Measurements from ENCODE around the gene UTP15.
A peak's percentile ranks its signal among the peaks of the same experiment; 100 is the strongest.

UTP15 gene, protein sequence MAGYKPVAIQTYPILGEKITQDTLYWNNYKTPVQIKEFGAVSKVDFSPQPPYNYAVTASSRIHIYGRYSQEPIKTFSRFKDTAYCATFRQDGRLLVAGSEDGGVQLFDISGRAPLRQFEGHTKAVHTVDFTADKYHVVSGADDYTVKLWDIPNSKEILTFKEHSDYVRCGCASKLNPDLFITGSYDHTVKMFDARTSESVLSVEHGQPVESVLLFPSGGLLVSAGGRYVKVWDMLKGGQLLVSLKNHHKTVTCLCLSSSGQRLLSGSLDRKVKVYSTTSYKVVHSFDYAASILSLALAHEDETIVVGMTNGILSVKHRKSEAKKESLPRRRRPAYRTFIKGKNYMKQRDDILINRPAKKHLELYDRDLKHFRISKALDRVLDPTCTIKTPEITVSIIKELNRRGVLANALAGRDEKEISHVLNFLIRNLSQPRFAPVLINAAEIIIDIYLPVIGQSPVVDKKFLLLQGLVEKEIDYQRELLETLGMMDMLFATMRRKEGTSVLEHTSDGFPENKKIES

GRCh38 chr5:73565139-73565968, at the start of gene UTP15, which contains the start of gene ANKRA2:
Gene UTP15 (plus strand): TSS chr5:73565743. CDS start chr5:73567345, 1,602 bp downstream.
Gene ANKRA2 (minus strand): TSS chr5:73565639. CDS start chr5:73562881, 2,758 bp downstream.
- DNase-seq (ENCODE audit: low spot score) = peak; percentile 97

- peak; percentile 93 for DNase-seq (ENCODE audit: low spot score)
Measured at GRCh38 chr5:73519531-73520283, 45.8 kb upstream of the UTP15 start.

- DNase-seq (ENCODE audit: low spot score) = no peak
Measured at GRCh38 chr5:73522989-73523388, 42.6 kb upstream of the UTP15 start.

- no peak for DNase-seq (ENCODE audit: low spot score)
Measured at GRCh38 chr5:73523861-73524260, 41.7 kb upstream of the UTP15 start.

DNA sequence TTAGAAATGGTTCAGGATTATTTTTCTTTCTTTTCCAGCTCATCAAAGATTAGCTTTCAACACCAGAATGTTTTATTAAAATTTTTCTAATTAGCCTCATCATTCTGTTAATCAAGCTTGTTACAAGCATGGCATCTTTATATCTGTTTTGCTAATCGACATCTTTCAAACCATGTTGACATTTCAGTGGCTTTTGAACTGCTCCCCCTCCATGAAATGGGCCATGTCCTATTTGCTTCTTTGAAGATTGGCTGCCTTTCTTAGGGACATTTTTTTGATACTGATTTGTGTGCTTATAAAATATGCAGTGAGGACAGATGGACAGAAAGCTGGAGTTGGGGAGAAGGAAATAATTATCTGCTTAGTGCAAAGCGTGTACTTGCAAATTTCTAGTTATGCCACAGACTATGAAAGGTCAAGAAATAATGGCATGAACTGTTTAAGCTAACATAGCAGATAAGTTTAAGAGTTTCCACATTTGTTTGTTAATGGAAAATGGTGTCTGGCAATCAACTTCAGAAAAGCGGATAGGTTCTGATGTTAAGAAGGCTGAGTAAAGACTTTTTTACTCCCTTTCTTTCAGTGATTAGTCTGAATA, 39.8 kb upstream of the UTP15 start:
- no peak for DNase-seq (ENCODE audit: low spot score)

DNA sequence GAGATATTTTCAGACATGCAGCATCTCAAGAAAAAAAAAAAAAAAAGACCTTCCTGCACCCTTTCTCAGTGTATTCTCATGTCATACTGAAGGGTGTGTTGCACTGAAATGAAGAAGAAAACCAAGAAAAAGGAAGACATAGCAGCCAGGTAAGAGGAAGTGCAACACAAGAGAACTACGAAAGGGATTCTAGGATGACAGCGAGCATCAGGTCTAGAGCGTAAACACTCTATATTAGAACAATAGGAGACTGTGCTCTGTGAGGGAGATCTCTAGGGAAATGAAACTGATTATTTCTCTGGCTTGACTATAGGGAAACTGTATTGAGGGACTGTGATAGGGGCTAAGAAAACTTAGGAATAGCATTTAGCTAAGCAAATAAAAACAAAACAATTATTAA, 37.3 kb upstream of the UTP15 start:
- no peak for DNase-seq (ENCODE audit: low spot score)

GRCh38 chr5:73529081-73529480, 36.5 kb upstream of the UTP15 start:
- no peak for DNase-seq (ENCODE audit: low spot score)

DNA sequence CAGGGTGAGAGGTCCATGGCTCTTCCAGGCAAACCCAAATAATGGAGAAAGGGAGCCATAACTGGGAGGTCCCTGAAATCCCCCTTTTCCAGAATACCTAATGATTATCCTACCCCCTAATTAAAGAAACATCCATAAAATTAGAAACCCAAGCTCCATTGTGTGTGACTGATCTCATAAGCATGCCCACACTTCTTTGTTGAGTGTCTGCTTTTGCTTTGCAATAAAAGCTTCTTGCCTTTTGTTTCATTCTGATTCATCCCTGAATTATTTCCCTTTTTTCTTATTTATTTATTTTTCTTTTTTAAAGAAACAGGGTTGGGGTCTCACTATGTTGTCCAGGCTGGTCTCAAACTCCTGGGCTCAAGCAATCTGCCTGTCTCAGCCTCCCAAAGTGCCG, 34.2 kb upstream of the UTP15 start:
- DNase-seq (ENCODE audit: low spot score) = peak; percentile 34

DNA sequence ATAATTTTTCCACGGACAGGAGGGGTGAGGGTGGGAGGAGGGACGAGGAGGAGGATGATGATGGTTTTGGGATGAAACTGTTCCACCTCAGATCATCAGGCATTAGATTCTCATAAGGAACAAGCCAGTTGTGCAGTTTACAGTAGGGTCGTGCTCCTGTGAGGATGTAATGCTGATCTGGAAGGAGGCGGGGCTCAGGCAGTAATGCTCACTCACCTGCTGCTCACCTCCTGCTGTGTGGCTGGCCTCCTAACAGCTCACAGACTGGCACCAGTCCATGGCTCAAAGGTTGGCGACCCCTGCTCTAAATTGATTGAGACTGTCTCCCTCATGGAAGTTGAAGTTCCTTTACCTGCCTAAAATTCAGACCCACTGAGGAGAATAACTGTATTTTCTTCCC, 33.3 kb upstream of the UTP15 start:
- DNase-seq (ENCODE audit: low spot score) = no peak

GRCh38 chr5:73534011-73534644, 31.4 kb upstream of the UTP15 start:
- DNase-seq (ENCODE audit: low spot score) = peak; percentile 33

GRCh38 chr5:73534971-73535370, 30.6 kb upstream of the UTP15 start:
- DNase-seq (ENCODE audit: low spot score) = no peak

DNA sequence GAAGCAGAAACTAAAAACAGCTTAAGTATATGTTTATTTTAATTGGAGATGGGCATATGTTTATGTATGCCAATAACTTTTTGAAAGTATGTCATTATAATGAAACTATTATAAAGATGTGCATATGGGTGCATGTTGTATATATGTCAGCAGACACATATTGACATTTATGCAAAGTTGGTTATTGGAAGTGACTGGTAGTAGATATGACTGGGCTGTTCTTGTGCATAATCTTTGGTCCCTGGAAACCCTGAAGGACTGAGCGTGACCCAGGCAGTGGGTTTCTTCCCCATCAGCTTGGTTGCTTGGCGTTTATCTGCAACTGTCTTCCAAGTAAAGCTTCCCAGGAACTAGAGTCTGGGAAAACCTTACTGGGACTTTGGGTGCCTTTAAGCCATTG, 25.8 kb upstream of the UTP15 start:
- DNase-seq (ENCODE audit: low spot score) = no peak

GRCh38 chr5:73540192-73540591, 25.4 kb upstream of the UTP15 start:
- peak; percentile 75 for DNase-seq (ENCODE audit: low spot score)

GRCh38 chr5:73542020-73542419, 23.5 kb upstream of the UTP15 start:
- no peak for DNase-seq (ENCODE audit: low spot score)

DNA sequence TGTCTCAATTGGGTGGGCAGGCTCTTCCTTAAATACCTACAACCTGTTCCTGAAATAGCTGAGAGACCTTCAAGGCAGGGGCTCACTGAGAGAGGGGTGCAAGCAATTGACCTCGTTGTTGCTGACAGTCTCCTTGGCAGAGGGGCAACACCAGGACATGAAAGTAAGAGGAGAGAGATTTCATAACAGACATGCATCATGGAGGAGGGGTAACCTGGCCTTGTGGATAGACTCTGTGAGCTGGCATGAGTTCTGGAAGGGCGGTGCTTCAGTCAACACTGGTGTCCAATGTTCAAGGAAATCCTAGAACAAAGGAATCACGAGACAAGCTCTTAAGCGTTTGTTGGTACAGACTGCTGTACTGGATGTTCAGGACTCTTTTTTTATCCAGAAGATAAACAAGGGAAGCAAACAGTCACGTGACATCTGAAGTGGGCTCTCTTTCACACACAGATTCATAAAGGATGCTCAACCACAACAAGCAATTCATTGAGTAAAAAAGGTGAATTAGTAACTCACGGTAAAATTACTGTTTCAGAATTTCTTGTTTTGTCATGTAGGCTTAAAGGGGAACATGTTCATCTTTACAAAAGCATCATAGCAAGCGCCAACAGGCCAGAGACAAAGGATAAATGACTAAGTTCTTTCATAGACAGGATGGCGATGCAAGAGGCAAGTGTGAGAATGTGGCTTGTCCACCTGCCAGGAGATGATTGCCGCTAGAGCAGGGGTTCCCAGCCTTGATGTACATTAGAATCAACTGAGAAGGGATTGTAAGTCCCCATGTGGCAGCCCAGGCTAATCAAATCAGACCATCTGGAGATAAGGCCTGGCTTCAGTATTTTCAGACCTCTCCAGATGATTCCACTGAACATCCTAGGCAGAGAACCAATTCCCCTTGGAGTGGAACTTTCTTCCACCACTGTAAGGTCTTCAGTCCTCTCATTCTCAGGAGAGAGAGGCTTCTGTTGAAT, 20.8 kb upstream of the UTP15 start:
- DNase-seq (ENCODE audit: low spot score) = no peak

GRCh38 chr5:73545403-73545779, 20.2 kb upstream of the UTP15 start:
- DNase-seq (ENCODE audit: low spot score) = no peak

GRCh38 chr5:73550016-73550415, 15.5 kb upstream of the UTP15 start:
- DNase-seq (ENCODE audit: low spot score) = no peak

- DNase-seq (ENCODE audit: low spot score) = no peak
Measured at GRCh38 chr5:73552642-73553041, 12.9 kb upstream of the UTP15 start.

GRCh38 chr5:73558950-73559349, 6.6 kb upstream of the UTP15 start:
- no peak for DNase-seq (ENCODE audit: low spot score)

- DNase-seq (ENCODE audit: low spot score) = no peak
Measured at GRCh38 chr5:73564018-73564417, 1.5 kb upstream of the UTP15 start.
